Right hindlimb (tissue), 1 donor: ENCODE data around the gene SNX32.
A peak's percentile ranks its signal among the peaks of the same experiment; 100 is the strongest.
"Not testable (repeated sequence)": the region's sequence is repeated elsewhere in the genome, so short reads cannot be mapped to it uniquely, and the experiment has no call there.

Source experiments
- DNase-seq: peaks from one replicate; pipeline ENCODE4 v3.0.0-alpha.2; 2018

The SNX32 gene

GRCh38 chr11:65829459-65829858, 4.3 kb upstream of the SNX32 start:
- DNase-seq, result no peak

- not testable (repeated sequence) for DNase-seq
These were observed 1.5 kb upstream of the SNX32 start for GRCh38 chr11:65832231-65832630.

- no peak for DNase-seq
These were observed 439 bp downstream of the SNX32 start for GRCh38 chr11:65834202-65834601.

DNA sequence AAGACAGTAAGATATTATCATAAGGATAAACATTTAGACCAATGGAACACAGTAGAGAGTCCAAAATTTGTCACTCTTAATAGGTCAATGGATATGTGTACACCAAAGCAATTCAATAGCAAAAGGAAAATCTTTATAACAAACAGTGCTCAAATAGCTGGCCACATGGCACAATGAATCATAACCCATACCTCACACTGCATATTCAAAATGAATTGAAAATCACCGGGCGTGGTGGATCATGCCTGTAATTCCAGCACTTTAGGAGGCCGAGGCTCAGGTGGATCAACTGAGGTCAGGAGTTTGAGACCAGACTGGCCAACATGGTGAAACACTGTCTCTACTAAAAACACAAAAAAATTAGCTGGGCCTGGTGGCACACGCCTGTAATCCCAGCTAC, 8.4 kb downstream of the SNX32 start:
- DNase-seq, result no peak

DNA sequence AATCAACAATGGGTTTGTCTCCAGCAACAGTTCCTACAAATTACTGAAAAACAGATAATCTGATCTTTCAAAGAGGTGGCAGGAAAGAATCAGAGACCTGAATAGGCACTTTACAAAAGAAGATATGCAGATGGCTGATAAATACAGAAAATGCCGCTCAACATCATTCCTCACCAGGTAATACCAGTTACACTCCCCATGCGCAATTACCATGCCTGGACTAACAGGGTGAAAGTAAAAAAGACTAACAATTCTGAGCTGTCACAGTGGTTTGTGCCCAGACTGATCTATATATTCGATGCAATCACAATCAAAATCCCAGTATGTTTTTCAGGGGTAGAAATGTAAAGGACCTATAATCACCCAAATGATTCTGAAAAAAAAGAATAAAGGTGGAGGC, 10.0 kb downstream of the SNX32 start:
- no peak for DNase-seq

- no peak for DNase-seq
These were observed 10.6 kb downstream of the SNX32 start for GRCh38 chr11:65844231-65844872.

DNA sequence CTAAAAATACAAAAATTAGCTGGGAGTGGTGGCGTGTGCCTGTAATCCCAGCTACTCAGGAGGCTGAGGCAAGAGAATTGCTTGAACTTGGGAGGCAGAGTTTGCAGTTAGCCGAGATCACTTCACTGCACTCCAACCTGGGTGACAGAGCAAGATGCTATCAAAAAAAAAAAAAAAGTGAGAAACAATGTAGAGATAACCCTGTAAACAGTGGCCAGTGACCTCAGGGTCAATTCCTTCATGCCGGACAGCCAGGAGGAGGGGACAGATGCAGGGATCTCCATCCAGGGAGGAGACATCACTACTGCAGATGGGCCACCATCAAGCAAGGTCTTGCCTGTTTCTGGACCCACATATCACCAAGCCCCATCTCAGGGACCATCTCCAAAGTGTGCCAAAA, 14.0 kb downstream of the SNX32 start:
- DNase-seq, result no peak

DNA sequence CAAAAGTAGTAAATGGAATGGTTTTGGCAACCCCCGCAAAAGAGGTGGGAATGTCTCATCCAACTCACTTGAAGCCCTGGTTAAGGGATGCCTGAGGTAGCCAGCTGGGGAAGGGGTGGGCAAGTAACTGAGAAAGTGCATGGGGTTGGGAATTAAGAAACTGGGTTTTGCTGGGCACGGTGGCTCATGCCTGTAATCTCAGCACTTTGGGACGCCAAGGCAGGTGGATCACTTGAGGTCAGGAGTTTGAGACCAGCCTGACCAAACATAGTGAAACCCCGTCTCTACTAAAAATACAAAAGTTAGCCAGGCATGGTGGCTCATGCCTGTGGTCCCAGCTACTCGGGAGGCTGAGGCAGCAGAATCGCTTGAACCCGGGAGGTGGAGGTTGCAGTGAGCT, 14.9 kb downstream of the SNX32 start:
- not testable (repeated sequence) for DNase-seq

DNA sequence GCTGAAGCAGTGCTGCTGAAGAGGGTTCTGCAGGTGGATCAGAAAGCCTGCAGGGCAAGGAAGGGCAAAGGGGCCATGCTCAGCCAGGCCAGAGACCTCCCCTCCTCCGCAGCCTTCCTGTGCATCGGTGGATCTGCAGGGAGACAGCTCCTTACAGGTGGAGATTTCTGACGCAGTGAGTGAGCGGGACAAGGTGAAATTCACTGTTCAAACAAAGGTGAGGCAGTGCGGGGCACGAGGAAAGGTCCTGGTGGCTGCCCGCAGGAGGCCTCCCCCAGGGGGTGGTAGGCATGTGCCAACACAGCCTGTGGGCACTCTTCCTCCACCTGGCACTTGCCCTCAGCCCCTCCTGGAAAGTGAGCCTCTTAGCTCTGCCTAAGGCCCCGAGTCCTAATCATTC, 15.6 kb downstream of the SNX32 start:
- DNase-seq, result no peak

GRCh38 chr11:65849771-65850216, 16.0 kb downstream of the SNX32 start:
- no peak for DNase-seq

- DNase-seq, result no peak
These were observed 16.7 kb downstream of the SNX32 start for GRCh38 chr11:65850217-65851082.

DNA sequence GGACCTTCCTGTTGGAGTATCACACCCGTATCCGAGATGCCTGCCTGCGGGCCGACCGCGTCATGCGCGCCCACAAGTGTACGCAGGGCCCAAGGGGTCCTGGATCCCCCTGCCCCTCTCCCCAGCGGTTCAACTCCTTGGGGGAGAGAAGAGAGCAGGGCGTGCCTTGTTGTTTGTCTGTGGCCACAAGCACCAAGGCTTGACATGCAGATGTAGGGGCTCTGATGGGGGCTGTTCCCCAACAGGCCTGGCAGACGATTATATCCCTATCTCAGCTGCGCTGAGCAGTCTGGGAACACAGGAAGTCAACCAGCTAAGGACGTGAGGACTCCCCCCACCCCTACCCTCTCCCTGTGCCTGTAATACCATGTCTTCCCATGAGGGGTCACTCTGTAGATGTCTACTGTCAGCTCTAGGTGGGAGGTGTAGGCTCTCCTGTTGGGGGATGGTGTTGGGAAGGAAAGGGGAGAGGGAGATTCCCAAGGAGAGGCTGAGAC, 17.4 kb downstream of the SNX32 start:
- DNase-seq, result no peak

GRCh38 chr11:65851811-65852507, 18.2 kb downstream of the SNX32 start:
- no peak for DNase-seq

DNA sequence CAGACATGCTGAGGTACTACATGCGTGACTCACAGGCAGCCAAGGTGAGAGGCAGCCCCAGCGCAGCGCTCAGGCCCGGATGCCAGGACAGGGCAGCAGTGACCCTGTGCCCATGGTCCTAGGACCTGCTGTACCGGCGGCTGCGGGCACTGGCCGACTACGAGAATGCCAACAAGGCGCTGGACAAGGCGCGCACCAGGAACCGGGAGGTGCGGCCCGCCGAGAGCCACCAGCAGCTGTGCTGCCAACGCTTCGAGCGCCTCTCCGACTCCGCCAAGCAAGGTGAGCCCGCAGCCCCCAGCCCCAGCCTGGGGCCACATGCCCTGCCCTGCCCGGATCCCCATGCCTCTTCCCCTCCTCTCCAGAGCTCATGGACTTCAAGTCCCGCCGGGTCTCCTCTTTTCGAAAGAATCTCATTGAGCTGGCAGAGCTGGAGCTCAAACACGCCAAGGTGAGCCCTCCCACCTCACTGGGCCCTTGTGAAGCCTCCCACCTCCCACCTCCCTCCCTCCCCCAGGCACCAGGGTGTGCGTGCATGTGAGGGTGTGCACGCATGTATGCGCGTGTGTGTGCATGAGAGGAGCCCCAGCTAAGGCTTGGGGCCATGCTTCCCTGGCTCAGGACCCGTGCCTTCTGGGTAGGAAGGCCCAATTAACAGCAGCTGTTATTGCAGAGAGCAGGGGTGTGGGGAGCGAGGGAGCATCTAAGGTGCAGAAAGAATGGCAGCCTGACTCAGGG, 18.9 kb downstream of the SNX32 start:
- DNase-seq, result no peak

DNA sequence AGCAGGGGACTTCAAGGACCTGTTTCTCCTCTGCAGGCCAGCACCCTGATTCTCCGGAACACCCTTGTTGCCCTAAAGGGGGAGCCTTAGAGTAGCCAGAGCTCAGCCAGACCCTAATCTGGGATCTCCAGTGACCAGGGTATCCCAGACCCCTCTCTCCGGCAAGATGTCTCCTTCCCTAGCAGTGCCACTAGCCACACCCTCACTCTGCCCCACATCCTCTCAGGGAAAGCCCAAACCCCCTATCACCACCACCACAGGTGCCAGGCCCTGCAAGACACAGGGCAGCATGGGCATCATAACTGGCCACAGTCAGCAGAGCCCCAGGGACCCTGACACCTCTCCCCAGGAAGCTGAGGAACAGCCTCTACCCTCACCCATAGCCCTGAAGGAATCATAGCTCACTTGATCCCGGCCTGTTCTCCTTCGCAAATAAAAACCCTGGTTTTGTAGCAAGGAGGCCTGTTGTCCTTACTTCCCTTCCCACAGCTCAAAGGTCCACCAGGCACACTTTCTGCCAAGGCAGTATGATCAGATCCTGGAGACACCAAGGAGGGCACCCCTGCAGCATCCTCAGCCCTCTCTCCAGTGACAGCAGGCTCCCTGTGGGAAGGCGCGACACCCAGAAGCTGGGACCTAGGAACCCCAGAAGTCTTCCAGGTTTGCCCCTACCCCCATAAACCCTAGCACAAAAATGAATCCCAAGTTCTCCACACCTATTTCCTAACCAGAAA, 19.6 kb downstream of the SNX32 start:
- DNase-seq, result no peak

GRCh38 chr11:65854161-65854592, 20.4 kb downstream of the SNX32 start:
- DNase-seq, result no peak

DNA sequence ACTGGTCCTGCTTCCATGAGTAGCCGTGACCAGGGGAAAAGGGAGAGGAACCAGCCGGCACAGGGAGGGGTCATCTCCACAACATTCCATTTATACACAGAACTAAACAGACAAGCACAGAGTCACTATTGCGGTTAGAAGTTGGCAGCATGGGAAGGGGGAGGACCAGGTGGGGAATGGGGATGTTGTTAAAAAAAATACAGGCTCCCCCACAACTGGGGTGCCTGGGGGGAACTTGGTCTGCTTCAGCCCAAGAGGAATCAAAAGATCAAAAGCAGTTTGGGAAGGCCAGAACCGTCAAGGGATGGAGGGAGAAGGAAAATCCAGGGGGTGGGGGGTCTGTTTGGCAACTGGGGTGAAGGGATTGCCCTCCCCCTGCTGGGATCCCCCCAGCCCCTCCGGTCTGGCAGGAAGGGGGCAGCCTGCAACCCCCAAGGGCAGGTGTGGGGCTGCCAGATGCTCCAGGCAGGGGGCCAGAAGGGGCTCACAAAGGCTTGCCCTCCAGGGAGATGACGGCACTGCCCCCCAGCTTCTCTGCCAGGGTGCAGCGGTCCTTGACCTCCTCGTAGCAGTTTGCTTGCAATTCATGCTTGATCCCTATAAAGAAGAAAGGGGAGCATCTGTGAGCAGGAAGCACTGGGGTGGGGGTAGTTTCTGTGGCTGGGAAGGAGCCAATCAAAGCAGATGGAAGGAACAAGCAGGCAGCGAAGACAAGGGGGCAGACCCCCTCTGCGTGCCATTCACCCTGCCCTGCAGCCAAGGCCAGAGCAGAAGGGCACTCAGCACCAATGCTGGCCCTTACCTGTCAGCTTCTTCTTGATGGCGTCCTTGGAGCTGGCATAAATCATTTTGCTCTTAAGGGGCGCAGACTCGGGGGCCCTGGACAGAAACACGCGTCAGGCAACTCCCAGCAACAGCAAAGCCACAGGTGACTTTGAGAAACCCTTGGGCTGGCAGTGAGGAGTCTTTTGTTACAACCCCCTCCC, 21.4 kb downstream of the SNX32 start:
- peak; percentile 23 for DNase-seq

- DNase-seq, result no peak
These were observed 22.2 kb downstream of the SNX32 start for GRCh38 chr11:65855927-65856363.

DNA sequence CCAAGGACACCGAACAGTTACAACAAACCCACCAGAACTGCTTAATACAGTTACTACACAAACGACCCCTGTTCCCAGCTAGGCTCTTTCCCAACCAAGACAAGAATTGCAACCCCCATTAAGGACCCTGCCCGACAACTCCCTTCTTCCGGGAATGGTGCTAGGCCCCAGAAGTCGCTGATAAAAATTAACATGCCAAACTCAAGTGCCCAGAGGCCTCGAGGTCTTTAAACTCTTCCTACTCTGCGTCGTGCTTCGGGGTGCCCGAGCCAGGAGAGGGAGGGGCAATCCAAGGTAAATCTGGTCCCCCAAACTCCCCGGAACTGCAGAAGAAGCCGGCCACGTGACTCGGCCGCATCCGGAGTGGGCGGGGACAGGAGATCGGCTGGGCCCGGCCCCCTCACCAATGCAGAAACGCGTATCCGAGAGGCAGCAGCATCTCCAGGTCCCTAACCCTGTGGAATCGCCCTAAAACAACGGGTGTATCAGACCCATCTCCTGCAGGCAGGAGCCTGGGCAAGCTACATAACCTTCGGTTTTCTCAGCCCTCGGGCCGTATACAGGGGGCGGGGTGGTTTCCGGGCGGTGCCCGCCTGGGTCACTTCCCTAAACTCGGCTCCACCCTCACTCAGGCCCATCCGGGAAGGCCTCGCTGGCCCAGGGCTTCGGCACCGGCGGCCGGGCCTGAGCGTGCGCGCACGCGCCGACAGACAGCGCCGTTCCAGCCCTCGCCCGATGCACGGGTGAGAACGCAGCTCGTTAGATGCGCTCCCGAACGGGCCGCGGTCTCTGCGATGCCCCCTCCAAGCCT, 23.1 kb downstream of the SNX32 start:
- DNase-seq, result peak; percentile 85

GRCh38 chr11:65857500-65857852, 23.7 kb downstream of the SNX32 start:
- DNase-seq, result peak; percentile 77
